Cardiac fibroblast (primary cell): ENCODE results near the gene RCE1.

Source experiments
- DNase-seq, 2 donors: peaks; one replicate each; pipeline versions ENCODE4 v3.0.0 to v3.0.0-alpha.2; 2010; ENCODE audit warnings: low read depth in 2 of 2
- H3K4me3 ChIP-seq, 2 donors: replicated peaks in 1 of 2; 1 replicate in 1 of 2; 2 replicates in 1 of 2; pipeline ENCODE4 v1.5.1; 2011; ENCODE audit warnings: low read depth in 2 of 2, low read length in 2 of 2, mild to moderate bottlenecking in 2 of 2, moderate library complexity in 1 of 2
- TF ChIP-seq, protein P1 (sequence below): IDR thresholded peaks from one replicate; pipeline ENCODE4 v1.5.1; 2011; ENCODE audit warnings: low read depth, mild to moderate bottlenecking, low read length, inconsistent platforms

Gene RCE1

GRCh38 chr11:66834943-66835342, 8.3 kb upstream of the RCE1 start:
- DNase-seq, result no peak
- no peak overlapping the region for H3K4me3 ChIP-seq
- TF ChIP-seq, protein P1, sequence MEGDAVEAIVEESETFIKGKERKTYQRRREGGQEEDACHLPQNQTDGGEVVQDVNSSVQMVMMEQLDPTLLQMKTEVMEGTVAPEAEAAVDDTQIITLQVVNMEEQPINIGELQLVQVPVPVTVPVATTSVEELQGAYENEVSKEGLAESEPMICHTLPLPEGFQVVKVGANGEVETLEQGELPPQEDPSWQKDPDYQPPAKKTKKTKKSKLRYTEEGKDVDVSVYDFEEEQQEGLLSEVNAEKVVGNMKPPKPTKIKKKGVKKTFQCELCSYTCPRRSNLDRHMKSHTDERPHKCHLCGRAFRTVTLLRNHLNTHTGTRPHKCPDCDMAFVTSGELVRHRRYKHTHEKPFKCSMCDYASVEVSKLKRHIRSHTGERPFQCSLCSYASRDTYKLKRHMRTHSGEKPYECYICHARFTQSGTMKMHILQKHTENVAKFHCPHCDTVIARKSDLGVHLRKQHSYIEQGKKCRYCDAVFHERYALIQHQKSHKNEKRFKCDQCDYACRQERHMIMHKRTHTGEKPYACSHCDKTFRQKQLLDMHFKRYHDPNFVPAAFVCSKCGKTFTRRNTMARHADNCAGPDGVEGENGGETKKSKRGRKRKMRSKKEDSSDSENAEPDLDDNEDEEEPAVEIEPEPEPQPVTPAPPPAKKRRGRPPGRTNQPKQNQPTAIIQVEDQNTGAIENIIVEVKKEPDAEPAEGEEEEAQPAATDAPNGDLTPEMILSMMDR, result no peak

- H3K4me3 ChIP-seq, result no peak overlapping the region
- peak; percentile 73 to 76 for DNase-seq
- TF ChIP-seq, protein P1, result no peak
Observed at GRCh38 chr11:66835768-66836405, 7.4 kb upstream of the RCE1 start.

GRCh38 chr11:66840317-66841091, 2.7 kb upstream of the RCE1 start:
- TF ChIP-seq, protein P1, result no peak
- no peak overlapping the region for H3K4me3 ChIP-seq
- no peak for DNase-seq

DNA sequence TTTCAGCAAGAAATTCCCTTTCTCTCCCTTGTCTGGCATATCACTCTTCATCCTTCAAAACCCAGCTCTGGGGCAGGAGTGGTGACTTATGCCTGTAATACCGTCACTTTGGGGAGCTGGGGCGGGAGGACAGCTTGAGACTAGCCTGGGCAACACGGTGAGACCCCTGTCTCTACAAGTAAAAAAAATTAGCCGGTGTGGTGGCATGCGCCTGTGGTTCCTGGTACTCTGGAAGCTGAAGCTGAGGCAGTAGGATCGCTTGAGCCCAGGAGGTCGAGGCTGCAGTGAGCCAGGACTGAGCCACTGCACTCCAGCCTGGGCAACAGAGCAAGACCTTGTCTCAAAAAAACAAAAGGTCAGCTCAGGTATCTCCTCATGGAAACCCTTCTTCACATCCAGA, 1.4 kb upstream of the RCE1 start:
- TF ChIP-seq, protein P1, result no peak
- H3K4me3 ChIP-seq, result peak overlapping the region; percentile 93 to 98
- DNase-seq, result no peak

DNA sequence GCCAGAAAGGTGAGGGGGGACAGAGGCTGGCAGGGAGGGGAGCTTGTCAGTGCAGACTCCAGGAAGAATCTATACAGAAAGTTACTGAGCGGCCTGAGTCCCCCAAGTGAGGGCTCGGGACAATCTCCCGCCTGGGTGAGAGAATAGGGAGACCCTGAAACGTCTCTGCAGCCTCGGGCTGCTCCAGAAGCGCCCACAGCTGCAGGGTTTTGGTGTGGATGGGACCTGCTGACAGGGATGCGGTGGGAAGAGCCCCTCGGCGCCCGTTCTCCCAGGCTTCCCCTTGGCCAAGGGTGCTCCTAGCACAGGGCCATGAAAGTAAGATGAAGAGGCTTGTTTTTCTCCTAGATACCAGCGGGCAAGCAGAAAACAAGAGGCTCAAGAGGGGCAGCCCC, 743 bp upstream of the RCE1 start:
- DNase-seq, result no peak
- H3K4me3 ChIP-seq, result peak overlapping the region; percentile 93 to 98
- TF ChIP-seq, protein P1, result no peak

DNA sequence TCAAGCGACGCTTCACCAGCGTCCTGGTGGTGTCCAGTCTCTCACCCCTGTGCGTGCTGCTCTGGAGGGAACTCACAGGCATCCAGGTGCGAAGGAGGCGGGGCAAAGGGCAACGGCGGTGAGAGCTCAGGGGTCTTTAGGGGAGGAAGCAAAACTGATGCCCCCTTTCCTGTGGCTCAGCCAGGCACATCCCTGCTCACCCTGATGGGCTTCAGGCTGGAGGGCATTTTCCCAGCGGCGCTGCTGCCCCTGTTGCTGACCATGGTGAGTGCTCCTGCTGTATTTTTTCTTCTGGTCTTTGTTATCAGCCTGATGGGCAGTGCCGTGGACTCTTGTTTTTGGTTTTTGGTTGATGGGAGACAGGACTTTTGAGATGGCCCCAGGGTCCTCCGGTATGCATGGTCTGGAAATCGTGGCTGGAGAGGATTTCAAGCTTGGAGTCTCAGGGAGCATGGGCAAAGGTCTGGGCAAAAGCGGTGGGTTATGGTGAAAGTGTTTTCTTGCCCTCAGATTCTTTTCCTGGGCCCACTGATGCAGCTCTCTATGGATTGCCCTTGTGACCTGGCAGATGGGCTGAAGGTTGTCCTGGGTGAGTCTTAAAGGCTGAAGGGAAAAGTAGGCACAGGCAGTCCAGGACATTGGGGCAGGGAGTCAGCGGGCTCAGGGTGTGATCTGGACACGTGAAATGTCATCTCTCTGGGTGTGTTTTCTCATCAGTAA, 695 bp downstream of the RCE1 start:
- no peak for DNase-seq
- peak overlapping the region; percentile 98 to 99 for H3K4me3 ChIP-seq
- TF ChIP-seq, protein P1, result no peak
